NCI-H748 treated with DMSO at 0.1 percent for 48 hours (cell line): ENCODE measurements around the gene VPS52.
A peak's percentile ranks its signal among the peaks of the same experiment; 100 is the strongest.
"Not testable (repeated sequence)": the region's sequence is repeated elsewhere in the genome, so short reads cannot be mapped to it uniquely, and the experiment has no call there.

Source experiments
- DNase-seq: peaks from one replicate; lab custom pipeline; 2025; lab: John Stamatoyannopoulos, UW

The VPS52 gene

DNA sequence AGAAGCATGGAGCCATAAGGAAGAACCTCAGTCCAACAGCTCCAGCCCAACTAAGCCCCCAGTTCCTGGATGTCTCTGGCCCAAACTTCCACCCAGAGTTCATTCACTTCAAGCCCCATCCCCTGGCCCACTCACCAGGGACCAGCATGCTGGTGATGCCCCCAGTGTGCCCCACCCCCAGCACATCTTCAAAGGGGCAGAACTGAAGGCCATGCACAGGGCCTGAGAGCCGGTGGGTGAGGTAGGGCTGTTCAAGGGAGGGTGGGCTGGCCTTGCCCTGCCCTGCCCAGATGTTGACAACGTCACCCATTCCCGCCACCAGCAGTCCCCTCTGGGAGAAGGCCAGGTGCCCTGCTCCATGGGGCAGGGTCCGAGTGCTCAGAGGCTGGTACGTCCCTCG lies 8.9 kb upstream of the VPS52 start:
- no peak for DNase-seq

GRCh38 chr6:33279971-33280511 lies 8.4 kb upstream of the VPS52 start:
- no peak for DNase-seq

DNA sequence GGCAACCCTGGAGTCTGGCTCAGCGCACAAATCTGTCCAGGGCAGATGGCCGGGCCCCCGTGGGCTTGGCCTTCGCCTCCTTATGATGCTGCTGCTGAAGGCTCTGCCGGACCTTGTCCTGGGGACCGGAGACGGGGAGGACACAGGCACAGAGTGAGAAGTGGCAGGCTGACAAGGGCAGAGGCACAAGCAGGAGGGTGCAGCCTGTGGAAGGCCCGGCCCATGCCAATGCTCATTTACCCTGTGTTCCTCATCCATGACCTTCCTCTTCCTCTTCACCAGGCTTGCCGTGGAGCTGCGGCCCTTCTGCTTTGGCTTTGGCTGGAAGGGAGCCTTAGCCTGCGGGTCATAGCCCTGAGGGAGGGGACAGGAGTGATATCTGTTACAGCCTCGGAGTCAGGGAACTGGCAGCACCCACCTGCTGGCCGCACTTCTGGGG lies 7.6 kb upstream of the VPS52 start:
- DNase-seq, result no peak

DNA sequence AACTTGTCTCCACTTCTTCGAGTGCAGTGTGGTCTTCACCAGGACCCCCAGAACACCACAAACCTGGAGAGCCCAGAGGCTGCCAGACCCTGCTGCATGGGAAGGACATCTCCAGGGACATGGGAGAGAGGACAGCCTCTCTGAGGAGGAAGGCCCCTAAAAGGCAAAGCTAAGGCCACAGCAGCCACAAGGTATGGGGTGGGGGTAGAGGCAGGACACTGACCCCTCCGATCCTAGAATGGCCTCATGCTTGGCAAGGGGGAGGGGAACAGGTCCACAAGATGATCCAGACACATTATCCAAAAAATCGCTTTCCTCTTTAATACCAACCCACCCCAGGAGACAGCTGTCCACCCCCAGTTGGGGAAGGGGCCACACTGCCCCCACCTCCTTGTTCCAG lies 7.1 kb upstream of the VPS52 start:
- DNase-seq, result no peak

DNA sequence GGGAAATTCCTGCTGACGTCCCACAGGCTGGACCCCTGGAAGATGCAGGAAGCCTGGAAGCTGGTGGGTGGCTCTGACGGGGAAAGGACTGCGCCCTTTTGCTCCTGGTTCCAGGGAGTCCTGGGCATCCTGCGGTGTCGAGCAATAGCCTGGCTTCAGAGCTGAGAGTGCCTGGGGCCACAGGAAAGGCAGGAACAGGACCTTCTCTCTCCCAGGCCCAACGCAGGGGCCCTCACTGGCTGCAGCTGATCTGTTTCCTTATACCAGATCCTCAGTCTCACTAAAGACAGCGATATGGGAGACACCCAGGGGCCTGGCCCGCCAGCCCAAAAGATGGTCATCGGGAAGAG lies 6.7 kb upstream of the VPS52 start:
- DNase-seq, result no peak

DNA sequence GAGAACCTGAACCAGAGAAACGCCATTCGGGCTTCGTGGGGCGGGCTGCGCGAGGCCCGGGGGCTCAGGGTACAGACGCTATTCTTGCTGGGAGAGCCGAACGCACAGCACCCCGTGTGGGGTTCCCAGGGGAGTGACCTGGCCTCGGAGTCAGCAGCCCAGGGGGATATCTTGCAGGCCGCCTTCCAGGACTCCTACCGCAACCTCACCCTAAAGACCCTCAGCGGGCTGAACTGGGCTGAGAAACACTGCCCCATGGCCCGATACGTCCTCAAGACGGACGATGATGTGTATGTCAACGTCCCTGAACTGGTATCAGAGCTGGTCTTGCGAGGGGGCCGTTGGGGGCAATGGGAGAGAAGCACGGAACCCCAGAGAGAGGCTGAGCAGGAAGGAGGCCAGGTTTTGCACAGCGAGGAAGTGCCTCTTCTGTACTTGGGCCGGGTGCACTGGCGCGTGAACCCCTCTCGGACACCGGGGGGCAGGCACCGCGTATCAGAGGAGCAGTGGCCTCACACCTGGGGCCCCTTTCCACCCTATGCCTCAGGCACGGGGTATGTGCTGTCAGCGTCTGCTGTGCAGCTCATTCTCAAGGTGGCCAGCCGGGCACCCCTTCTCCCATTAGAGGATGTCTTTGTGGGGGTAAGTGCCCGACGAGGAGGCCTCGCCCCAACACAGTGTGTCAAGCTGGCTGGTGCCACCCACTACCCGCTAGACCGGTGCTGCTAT lies 6.2 kb upstream of the VPS52 start:
- no peak for DNase-seq

DNA sequence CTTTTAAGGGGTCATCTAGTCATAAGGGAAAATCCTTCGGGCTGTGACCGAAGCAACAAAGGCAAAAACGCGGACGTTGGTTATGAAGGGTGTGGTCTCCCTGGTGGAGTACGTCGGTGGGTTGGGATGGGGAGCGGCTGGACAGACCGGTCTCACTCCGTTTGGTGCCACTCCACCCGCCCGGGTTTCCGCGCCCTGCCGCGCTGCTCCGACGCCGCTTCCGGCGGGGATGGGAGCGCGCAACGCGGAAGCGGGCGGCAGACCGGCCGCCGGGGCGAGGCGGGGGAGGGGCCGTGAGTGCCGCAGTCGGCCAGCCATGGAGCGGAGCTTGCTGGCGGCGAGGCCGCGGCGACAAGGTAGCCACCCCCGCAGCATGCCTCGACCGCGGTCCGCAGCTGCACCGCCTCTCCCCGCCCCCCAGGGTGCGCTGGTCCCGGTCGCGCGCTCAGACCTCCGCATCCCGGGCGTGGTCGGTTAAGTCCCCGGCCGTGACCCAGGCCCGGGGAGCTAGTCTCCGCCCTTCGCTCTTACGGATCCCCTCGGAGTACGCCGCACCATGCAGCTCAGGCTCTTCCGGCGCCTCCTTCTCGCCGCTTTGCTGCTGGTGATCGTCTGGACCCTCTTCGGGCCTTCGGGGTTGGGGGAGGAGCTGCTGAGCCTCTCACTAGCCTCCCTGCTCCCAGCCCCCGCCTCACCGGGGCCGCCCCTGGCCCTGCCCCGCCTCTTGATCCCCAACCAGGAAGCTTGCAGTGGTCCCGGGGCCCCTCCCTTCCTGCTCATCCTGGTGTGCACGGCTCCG lies 5.4 kb upstream of the VPS52 start, which contains the start of gene B3GALT4:
B3GALT4 (plus strand) TSS at position 260 of the 799 bp plus-strand sequence; CDS start at position 557, 297 bp downstream.
- DNase-seq, result peak; percentile 78

- DNase-seq, result no peak
Measured at GRCh38 chr6:33276581-33276863, 4.8 kb upstream of the VPS52 start.

DNA sequence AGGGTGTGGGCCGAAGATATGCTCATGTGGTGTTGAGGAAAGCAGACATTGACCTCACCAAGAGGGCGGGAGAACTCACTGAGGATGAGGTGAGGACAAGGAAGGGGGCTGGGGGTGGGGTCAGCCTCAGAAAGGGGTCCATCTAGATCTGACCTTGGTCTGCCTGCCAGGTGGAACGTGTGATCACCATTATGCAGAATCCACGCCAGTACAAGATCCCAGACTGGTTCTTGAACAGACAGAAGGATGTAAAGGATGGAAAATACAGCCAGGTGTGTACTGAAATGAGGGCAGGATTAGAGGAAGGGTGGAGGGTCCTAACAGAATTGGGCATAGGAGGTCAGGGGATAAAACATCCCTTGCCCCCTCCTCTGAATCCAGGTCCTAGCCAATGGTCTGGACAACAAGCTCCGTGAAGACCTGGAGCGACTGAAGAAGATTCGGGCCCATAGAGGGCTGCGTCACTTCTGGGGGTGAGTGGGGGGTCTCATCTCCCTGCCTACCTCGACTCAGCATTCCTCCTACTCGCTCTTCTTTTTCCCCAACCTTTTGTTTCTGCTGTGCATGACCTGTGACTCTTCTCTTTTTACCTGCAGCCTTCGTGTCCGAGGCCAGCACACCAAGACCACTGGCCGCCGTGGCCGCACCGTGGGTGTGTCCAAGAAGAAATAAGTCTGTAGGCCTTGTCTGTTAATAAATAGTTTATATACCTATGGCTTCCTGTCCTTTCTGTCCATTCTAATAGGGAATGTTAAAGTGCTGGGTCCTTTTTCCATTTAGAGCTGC lies 4.3 kb upstream of the VPS52 start:
- not testable (repeated sequence) for DNase-seq

DNA sequence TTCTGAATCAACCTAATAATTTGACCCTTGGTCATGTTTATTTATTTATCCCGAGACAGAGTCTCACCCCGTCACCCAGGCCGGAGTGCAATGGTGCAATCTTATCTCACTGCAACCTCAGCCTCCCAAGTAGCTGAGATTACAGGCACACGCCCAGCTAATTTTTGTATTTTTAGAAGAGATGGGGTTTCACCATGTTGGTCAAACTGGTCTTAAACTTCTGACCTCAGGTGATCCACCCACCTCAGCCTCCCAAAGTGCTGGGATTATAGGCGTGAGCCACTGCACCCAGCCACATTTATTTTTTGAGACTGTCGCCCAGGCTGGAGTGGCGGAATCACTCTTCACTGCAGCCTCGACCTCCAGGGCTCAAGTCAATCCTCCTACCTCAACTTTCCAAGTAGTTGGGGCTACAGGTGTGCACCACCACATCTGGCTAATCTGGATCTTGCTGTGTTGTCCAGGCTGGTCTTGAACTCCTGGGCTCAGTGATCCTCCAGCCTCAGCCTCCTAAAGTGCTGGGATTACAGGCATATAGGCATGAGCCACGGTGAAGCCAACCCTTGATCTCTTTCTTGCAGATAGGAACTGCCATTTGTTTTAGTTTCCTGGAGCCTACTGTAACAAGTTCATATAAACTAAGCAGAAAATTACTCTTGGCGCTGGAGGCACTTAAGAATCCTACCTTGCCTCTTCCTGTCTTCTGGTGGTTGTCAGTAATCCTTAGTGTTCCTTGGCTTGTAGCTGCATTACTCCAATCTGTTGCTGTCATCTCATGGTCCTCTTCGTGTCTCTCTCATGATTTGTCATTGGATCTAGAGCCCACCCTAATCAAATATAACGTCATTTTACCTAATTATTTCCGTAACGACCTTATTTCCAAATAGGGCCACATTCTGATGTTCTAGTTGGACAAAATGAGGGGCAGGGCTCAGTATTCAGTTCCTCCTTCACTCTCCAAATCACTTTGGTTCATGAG lies 2.5 kb upstream of the VPS52 start:
- DNase-seq, result no peak

DNA sequence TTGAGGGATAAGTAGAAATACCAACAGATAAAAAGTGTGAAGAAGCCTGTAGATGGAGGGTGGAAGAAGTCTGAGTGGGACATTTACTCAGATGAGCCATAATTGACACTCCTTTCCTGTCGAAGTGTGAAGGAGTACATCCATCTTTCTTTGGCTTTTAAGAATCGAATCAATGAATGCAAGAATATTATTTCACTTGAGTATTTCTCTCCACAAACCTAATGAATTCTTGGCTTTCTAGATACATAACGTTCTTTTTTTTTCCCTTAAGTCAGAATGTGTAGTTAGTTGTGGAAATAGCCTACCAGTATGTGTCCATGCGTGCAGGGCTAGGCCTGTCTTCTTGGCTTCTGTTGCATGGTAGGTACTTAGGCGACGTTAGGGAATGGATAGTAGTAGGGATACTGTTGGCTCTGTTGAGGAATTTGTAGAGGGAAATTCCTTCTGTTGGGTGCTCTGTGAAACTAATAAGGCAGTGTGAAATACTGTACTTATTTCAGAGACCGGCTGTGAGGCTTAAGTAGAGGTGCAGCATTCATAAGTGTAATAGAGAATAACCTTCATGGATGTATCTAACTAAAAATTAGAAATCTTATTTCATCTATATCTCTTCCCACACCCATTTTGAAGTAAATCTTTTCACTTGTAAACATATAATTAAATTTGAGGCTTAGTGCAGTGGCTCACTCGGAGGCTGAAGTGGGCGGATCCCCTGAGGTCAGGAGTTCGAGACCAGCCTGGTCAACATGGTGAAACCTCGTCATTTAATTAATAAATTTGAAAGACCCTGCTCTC lies 1.6 kb upstream of the VPS52 start:
- DNase-seq, result no peak

DNA sequence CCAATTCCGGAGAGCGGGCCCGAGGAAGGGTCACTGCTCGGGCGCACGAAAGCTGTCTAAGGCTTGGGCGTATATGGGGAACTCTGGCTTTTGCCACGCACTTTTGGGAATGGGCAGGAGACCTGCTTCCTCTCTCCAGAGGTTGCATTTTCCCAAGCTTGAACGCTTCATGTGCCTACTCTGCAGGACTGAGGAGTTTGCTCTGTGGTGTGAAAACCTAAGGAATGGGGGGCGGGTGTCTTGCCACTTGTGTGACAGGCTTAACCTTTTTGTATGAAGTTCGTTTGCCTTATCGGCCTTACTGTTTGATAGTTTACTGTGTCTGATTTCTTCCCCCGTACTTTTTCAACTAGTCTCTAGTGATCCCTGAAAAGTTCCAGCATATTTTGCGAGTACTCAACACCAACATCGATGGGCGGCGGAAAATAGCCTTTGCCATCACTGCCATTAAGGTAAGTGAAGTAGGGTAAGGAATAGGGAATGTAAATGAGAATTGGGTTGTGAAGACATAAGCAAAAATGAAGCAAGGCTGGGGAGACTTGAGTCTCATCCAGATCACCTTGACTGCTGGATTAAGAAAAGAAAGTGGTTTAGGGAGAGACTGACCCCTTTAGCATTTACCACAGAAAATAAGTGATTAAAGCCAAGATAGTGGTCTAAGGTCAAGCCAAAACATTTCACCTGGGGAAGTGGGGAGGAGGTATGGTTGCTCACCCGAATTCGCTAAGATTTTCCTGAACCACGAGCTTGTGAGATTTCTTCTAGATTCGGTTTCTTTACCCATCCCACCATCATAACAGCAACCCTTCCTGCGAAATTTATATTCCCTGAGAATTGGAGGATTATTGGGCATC lies 826 bp upstream of the VPS52 start:
- no peak for DNase-seq

DNA sequence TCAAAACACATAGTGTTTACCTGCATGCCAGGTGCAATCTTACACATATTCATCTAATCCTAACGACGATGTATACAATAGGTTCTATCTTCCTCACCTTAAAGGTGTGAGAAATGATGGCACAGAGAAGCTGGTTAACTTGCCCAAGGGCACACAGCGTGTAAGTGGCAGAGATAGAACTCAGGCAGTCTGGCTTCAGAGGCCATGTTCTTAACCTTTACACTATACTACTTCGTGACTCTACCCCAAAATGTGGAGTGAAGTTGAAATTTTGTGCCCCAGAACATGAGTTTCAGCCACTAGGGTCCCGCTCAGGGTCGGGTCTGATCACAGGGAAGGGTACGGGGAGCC lies 584 bp downstream of the VPS52 start:
- DNase-seq, result no peak

DNA sequence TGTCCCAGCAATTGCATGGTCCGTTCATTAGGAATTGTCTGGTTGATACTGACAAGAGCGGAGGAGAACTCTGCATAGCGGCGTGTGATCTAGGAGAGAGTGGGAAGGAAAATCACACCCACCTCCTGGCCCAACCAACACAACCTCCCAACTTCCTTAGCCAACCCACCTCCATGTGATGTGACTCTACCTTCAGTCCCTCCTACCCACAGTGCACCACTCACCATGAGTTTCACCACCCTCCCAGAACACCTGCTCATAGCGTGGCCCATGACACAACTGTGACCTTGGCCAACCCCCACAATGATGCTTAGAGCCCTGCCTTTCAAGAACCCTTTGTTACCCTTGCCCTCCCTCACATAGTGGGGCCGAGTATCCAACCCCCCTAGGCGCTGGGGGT lies 7.7 kb downstream of the VPS52 start:
- DNase-seq, result no peak

- DNase-seq, result not testable (repeated sequence)
Measured at GRCh38 chr6:33262490-33262889, 9.2 kb downstream of the VPS52 start.

DNA sequence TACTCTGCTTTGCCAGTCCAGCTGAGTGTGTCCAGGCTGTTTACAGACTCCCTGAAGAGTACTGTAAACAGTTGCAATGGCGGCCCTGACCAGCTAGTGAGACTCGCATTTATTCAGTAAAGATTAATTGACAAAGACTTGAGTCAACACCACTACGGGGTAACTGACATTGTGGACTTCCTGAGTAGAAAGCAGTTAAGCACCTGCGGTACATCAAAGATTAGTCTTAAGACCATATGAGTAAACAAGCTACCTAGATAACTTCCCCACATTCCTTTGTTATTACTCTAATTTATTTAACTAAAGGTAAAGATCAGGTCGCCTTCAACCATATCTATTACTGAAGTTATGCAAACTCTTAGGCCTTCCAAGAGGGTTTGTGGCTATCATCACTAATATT lies 12.6 kb downstream of the VPS52 start:
- no peak for DNase-seq

DNA sequence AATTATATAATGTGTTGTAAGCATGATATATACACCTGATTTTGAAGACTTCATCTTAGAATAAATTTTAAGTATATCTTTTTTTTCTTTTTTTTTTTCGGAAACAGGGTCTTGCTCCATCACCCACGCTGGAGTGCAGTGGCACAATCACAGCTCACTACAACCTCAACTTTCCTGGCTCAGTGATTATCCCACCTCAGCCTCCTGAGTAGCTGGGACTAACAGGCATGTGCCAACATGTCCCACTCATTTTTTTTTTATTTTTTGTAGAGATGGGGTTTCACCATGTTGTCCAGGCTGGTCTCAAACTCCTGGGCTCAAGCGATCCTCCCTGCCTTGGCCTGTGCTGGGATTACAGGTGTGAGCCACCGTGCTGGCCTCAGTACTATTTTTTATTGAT lies 17.1 kb downstream of the VPS52 start:
- DNase-seq, result no peak

- DNase-seq, result no peak
Measured at GRCh38 chr6:33252759-33253158, 18.9 kb downstream of the VPS52 start.

DNA sequence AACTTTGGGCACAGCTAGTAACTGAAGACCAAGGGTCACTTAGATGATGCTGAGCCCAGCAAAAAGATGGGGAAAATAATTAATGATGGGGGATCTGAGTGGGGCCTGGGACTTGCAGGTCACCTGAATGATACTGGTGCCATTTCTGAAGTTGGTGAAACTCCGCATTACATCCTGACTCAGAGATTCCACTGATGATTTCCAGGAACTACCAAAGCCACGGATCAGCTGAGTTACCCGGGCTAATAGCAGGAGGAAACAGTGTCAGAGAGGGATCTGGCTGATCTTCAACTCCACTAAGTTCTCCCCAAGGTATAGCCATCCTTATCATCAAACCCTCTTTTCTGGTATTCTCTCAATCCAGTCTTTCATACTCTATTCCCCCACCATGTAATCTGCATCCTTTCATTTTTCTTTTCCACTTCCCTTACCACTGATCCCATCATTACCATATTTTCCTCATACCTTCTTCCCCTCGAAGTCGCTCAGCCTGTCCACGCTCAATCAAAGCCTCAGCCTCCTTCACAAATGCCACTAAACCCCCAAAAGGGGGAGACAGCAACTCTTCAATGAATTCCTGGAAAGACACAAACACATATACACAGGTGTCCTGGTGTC lies 20.2 kb downstream of the VPS52 start:
- no peak for DNase-seq
